Natural killer cell (primary cell): ENCODE data around the gene IL1B. TPM values are rescaled to one million over a fixed set of nuclear protein-coding genes. Genes with fewer than 3 reads are reported as not detected.

Experiments
- ATAC-seq, 3 donors: fragments of 150-1000 bp in 2 of 3; fragments of 200-7000 bp in 1 of 3; cut with Tn5 transposase; 1 replicate in 1 of 3; 2 replicates in 2 of 3; pipeline ENCODE4 v1.10.0; 2021; ENCODE audit warnings: mild to moderate bottlenecking in 2 of 3, moderate library complexity in 2 of 3
- DNase-seq, 2 donors: peaks; one replicate each; pipeline versions ENCODE4 v3.0.0 to v3.0.0-alpha.2; 2013 to 2021; ENCODE audit warnings: mixed read lengths in 1 of 2
- H3K27ac ChIP-seq: one replicate; pipeline ENCODE4 v1.5.1; 2013; ENCODE audit warnings: mild to moderate bottlenecking, low read length
- H3K27me3 ChIP-seq: one replicate; pipeline ENCODE4 v1.6.1; 2013; ENCODE audit warnings: low read length; ENCODE audit not compliant: control insufficient read depth, insufficient read depth
- H3K36me3 ChIP-seq: one replicate; pipeline ENCODE4 v1.6.1; 2013; ENCODE audit warnings: low read length; ENCODE audit not compliant: control insufficient read depth, insufficient read depth
- H3K4me1 ChIP-seq: one replicate; pipeline ENCODE4 v1.6.1; 2013; ENCODE audit warnings: low read length; ENCODE audit not compliant: control insufficient read depth, insufficient read depth
- H3K4me3 ChIP-seq: one replicate; pipeline ENCODE4 v1.5.1; 2013; ENCODE audit warnings: low read length
- H3K9me3 ChIP-seq: one replicate; pipeline ENCODE4 v1.6.1; 2013; ENCODE audit warnings: low read length; ENCODE audit not compliant: control insufficient read depth, insufficient read depth
- H3K27ac Mint-ChIP-seq, 2 donors: one replicate each; pipeline ENCODE4 v1.8.0; 2022; ENCODE audit warnings: mild to moderate bottlenecking in 2 of 2, mixed read lengths in 2 of 2, moderate library complexity in 1 of 2
- H3K27me3 Mint-ChIP-seq, 2 donors: one replicate each; pipeline ENCODE4 v1.8.0; 2022; ENCODE audit warnings: low read depth in 2 of 2, mixed read lengths in 2 of 2
- H3K36me3 Mint-ChIP-seq: one replicate; pipeline ENCODE4 v1.8.0; 2022; ENCODE audit warnings: mixed read lengths
- H3K4me1 Mint-ChIP-seq, 2 donors: one replicate each; pipeline ENCODE4 v1.8.0; 2022; ENCODE audit warnings: mixed read lengths in 2 of 2
- H3K4me3 Mint-ChIP-seq: one replicate; pipeline ENCODE4 v1.8.0; 2022; ENCODE audit warnings: mild to moderate bottlenecking, moderate library complexity, mixed read lengths
- H3K9me3 Mint-ChIP-seq, 2 donors: one replicate each; pipeline ENCODE4 v1.8.0; 2022; ENCODE audit warnings: mixed read lengths in 2 of 2
- CTCF ChIP-seq: fragments of 200-600 bp; IDR thresholded peaks from one replicate; pipeline ENCODE4 v1.8.0; 2022; ENCODE audit warnings: antibody characterized with exemption
- WGBS: methylation state at CpG from one replicate; pipeline ENCODE4 v1.1.7; 2013; ENCODE audit warnings: missing lambda C conversion rate; ENCODE audit not compliant: insufficient coverage; 5-methylcytosine and 5-hydroxymethylcytosine counted together
- intact Hi-C: fragments of 100-400 bp; cut with micrococcal nuclease; formaldehyde crosslinking; loops from one replicate; pipeline ENCODE4 v1.14.2; 2022
- total RNA-seq, 4 donors: library from RNA; stranded (reverse); fragments of 120-200 nt in 1 of 4; gene quantifications; one replicate each; pipeline versions ENCODE4 v1.2.3 to v1.2.4, GENCODE V29; 2013 to 2022

IL1B gene
- total RNA-seq, 3 donors from 2014 or later (not counting 1 experiment from before 2014, with no cell fraction given): 92.6 to 250 (median 110) TPM

GRCh38 chr2:112849956-112850355, 13.4 kb upstream of the IL1B start:
- no peaks in the 10 kb centered on the region for H3K36me3 Mint-ChIP-seq
- Histone ChIP-seq H3K27me3 (no peaks in the 10 kb centered on the region), H3K9me3 (no peaks in the 10 kb centered on the region), H3K27ac (no peak overlapping the region), H3K4me3 (no peak overlapping the region), H3K4me1 (no peaks in the 10 kb centered on the region), H3K36me3 (no peaks in the 10 kb centered on the region)
- no peaks in the 10 kb centered on the region for H3K4me1 Mint-ChIP-seq
- DNase-seq (no peak), ATAC-seq (no peak)
- H3K27me3 Mint-ChIP-seq: peaks cover 0 to 3% of the 10 kb centered on the region in 2 donors
- no peak for TF ChIP-seq CTCF
- H3K9me3 Mint-ChIP-seq: no peaks in the 10 kb centered on the region
- H3K4me3 Mint-ChIP-seq: no peak overlapping the region
- no peak overlapping the region for H3K27ac Mint-ChIP-seq
- WGBS: 93% methylated on average over 11 of the region's 11 CpGs
- intact Hi-C loops: no loop called here

- H3K4me3 Mint-ChIP-seq: no peak overlapping the region
- no peaks in the 10 kb centered on the region for H3K27me3 ChIP-seq
- no peaks in the 10 kb centered on the region for H3K9me3 ChIP-seq
- ATAC-seq: no peak
- DNase-seq: no peak
- no peak overlapping the region for H3K4me3 ChIP-seq
- H3K36me3 ChIP-seq: no peaks in the 10 kb centered on the region
- no peaks in the 10 kb centered on the region for H3K4me1 Mint-ChIP-seq
- TF ChIP-seq CTCF: no peak
- intact Hi-C loops: no loop called here
- peaks cover 0 to 3% of the 10 kb centered on the region in 2 donors for H3K27me3 Mint-ChIP-seq
- H3K36me3 Mint-ChIP-seq: no peaks in the 10 kb centered on the region
- no peak overlapping the region for H3K27ac ChIP-seq
- no peak overlapping the region for H3K27ac Mint-ChIP-seq
- no peaks in the 10 kb centered on the region for H3K9me3 Mint-ChIP-seq
- no CpG with 5 or more reads among the region's 1 CpG for WGBS
- H3K4me1 ChIP-seq: no peaks in the 10 kb centered on the region
Measured at GRCh38 chr2:112848833-112849232, 12.3 kb upstream of the IL1B start.

- WGBS: 90% methylated on average over 6 of the region's 6 CpGs
- no peak for DNase-seq
- H3K27ac Mint-ChIP-seq: no peak overlapping the region
- peaks cover 6% of the 10 kb centered on the region for H3K4me1 ChIP-seq
- H3K36me3 Mint-ChIP-seq: no peaks in the 10 kb centered on the region
- peaks cover 6 to 12% of the 10 kb centered on the region in 2 donors for H3K27me3 Mint-ChIP-seq
- H3K9me3 ChIP-seq: no peaks in the 10 kb centered on the region
- H3K4me3 Mint-ChIP-seq: no peak overlapping the region
- H3K4me1 Mint-ChIP-seq: no peaks in the 10 kb centered on the region
- no peaks in the 10 kb centered on the region for H3K36me3 ChIP-seq
- no peaks in the 10 kb centered on the region for H3K27me3 ChIP-seq
- no peak for ATAC-seq
- no peak overlapping the region for H3K4me3 ChIP-seq
- TF ChIP-seq CTCF: no peak
- intact Hi-C loops: no loop called here
- H3K27ac ChIP-seq: no peak overlapping the region
- H3K9me3 Mint-ChIP-seq: no peaks in the 10 kb centered on the region
Measured at GRCh38 chr2:112846031-112846430, 9.5 kb upstream of the IL1B start.

GRCh38 chr2:112843836-112844235, 7.3 kb upstream of the IL1B start:
- Histone ChIP-seq H3K27me3 (peaks cover 2% of the 10 kb centered on the region), H3K9me3 (no peaks in the 10 kb centered on the region), H3K4me1 (peaks cover 10% of the 10 kb centered on the region), H3K27ac (no peak overlapping the region), H3K4me3 (no peak overlapping the region), H3K36me3 (no peaks in the 10 kb centered on the region)
- DNase-seq: no peak
- Mint-ChIP-seq H3K36me3 (no peaks in the 10 kb centered on the region), H3K9me3 (no peaks in the 10 kb centered on the region), H3K27me3 (peaks cover 13 to 22% of the 10 kb centered on the region in 2 donors), H3K27ac (no peak overlapping the region), H3K4me3 (no peak overlapping the region), H3K4me1 (peaks cover 0 to 10% of the 10 kb centered on the region in 2 donors)
- 91% methylated on average over 2 of the region's 2 CpGs for WGBS
- intact Hi-C loops: no loop called here
- no peak for TF ChIP-seq CTCF
- ATAC-seq: no peak
